Stimulated activated CD4-positive, alpha-beta T cell treated with anti-CD3 and anti-CD28 coated beads, Interleukin-1b, Interleukin-23, amount 100 ng/mL, for 48 hours (primary cell): ENCODE measurements around the gene WWTR1.

Experiments
- DNase-seq: peaks from one replicate; pipeline ENCODE4 v3.0.0-alpha.2; 2020

The WWTR1 gene

DNA sequence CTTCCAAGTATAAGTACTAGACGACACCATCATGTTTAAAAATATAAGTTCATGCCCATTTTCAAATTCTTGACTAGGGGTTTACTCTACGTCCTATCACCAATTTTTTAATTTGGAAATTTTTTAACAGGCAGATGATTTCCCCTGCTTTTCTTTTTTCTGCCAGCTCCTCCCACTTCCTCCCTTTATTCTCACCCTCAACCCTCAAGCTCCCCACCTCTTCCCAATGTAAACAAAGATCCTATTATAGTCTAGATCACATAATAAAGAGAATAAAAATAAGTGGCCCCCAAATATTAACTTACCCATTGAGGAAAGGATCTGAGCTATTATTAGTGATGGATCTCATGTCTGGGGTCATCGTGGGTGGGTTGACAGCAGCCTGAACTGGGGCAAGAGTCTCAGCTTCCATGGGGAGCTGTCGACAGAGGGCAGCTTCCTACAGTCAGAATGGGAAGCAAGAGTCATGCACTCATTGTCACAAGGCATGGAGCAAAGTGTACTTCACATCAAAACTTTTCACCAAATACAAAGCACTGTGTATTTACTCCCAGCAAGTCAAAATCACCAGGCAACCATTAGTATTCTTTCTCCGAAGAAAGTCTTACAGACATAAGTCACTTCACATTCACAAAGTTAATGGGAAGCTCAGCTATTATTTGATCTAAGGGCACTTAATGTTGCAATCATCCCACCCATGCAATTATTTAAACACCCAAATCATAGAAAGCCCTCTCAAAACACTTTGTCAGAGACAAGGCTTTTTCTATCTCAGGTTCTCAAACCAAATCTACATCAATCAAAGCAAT is 130.1 kb downstream of the WWTR1 start:
- no peak for DNase-seq

DNA sequence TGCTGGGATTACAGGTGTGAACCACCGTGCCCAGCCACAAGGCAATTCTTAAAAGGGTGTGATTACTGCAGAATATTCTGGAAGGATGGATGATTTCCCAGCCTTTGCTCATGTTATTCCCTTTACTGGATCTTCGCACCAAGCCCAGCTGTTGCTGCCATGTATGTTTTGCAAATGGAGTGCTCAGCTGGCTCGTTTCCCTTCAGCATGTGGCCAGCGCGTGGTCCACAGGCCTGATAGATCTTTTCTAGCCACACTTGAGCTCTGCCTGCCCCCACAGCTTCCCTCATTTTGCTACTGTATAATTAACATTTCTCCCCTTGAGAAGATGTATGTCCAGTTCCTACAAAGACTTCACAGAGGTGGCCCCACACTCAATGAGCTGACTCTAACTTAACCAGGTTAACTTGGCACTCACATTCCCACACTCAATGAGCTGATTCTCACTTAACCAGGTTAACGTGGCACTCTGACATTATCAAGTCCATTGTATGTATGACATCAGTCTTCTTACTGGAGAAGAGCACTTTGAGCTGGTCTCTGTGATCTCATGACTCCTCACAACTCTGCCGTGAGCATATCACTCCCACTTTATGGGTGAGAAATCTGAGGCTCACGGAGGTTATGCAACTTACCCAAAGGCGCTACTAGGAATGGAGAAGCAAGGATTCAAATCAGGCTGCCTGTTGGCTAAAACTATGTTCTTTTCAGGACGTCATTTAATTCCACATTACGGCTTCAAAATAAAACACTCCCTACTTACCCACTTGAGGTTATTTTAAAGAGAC is 134.1 kb downstream of the WWTR1 start:
- no peak for DNase-seq

DNA sequence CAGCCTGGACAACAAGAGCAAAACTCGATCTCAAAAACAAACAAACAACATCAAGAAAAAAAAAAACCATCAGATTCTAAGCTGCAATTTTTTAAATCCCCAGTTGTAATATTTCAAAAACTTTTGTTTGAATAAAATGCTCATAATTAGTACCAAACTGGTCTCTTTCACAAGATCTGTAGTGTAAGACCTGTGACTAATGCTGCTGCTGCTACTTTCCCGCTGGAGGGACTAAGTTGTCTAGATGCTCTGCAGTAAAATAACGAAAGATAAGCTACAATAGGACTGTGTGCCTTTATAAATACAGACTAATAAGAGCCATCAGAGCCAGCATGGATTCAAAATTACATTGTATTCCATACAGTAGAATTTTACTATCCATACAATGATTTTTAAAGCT is 137.9 kb downstream of the WWTR1 start:
- no peak for DNase-seq

DNA sequence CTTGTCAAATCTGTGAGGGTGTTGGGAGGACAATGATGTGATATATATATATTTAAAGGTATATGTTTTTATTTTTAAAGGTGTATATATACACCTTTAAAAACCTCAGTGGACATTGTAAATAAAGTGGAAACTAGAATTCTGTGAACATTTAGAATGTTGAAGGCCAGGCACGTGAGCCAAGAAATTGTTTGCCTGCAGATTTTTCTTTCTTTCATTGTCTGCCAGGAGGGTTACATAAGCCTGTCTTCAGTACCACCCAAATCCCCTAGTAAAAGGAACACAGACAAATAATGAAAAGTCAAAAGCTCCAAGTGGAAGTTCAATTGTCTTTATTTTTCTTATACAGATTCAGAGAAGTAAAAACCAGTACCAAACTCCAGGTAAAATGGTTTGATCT is 140.9 kb downstream of the WWTR1 start:
- no peak for DNase-seq

DNA sequence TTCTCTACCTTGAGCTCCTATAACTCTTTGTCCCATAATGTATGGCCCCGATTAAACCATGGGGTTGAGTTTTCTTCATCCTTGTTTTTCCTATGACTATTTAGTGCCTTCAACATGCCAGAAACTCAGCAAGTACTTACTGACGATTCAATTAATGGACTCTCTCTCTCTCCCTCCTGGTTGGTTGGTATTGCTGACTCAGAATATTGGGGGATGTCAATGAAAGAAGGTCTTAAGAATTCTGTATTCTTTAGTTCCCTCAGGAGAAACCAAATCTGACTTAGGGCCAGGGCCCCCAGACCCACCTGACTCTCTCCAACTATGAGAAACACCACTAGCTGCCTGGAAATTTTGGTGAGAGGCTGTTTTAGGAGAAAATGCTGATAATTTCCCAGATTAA is 142.6 kb downstream of the WWTR1 start:
- DNase-seq = no peak

DNA sequence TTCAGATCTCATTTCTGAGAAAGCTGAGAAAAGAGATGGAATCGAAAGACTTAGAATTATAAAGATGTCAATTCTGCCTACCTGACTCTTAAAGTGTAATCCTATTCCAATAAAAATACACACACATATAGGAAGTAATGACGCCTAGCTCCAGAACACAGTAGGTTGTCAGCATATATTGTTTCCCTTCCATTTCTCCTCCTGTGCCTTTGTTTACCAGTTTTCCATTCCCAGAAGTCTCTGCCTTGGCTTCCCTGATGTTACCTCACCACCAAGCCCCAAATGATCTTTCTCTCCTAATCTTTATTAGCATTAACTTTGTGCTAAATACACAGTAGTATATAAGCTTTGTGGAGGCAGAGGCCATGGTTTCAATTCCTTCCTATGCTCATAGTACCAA is 143.4 kb downstream of the WWTR1 start:
- DNase-seq = no peak

DNA sequence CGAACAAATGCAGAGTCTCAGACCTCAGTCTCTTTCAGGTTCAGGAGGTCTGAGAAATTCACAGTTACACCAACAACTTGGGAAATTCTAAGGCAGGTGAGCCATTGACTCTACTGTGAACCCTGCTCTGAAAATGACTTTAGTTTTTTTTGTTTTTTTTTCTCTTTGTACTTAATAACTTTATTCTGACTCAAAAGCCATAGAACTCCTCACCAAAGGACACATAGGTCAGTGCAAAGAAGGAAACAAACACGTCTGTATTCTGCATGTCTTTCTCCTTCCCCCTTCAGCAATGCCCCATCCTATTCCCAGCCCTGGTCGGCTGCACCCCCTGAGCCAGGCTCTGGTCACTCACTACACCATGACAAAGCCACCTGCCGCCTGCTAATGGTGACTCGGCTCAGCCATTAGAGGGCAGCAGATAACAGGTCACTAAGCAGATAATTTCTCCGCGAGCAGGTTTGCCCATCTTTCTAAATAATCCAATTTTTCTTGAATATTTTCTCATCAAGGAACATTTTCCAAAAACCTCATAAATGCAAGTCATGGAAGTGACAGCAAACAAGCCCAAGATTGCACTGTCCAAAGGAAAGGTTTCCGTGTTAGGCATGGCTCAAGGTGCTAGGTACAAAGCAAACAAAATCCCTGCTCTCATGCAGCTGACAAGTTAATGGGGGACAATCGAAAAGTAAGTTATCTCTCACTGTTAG is 145.6 kb downstream of the WWTR1 start:
- peak; percentile 19 for DNase-seq

DNA sequence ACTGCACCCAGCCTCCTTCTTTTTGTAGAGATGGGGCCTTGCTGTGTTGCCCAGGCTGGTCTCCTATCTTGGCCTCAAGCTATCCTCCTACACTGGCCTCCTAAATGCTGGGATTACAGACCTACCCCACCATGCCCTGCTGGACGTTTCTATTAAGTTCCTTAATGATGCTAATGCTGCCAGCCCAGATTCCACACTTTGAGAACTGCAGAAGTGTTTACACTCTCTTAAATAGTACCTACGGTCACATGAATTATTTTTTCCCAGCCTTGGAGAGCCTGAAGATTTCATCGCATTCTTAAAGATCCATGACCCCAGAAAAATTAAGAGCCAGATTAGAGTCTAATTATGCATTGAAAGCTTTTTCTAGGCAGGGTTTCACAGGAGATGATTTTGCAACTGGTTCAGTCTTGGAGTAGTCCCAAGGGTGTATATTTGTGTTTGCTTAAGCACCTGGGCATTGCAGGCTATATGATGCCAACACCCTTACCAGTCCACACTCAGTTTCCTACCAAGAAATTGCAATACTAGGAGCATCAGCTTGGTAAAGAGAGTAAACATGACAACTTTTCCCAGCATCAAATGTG is 146.7 kb downstream of the WWTR1 start:
- no peak for DNase-seq

DNA sequence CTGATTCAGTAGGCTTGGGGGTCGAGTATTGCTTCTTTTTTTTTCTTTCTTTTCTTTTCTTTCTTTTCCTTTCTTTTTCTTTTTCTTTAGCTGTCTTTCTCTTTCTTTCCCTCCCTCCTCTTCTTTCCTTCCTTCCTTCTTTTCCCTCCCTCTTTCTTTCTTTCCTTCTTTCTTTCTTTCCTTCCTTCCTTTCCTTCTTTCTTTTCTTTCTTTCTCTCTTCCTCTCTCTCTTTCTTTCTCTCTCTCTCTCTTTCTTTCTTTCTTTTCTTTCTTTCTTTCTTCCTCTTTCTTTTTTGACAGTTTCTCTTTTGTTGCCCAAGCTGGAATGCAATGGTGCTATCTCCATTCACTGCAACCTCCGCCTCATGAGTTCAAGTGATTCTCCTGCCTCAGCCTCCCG is 147.3 kb downstream of the WWTR1 start:
- DNase-seq = no peak

DNA sequence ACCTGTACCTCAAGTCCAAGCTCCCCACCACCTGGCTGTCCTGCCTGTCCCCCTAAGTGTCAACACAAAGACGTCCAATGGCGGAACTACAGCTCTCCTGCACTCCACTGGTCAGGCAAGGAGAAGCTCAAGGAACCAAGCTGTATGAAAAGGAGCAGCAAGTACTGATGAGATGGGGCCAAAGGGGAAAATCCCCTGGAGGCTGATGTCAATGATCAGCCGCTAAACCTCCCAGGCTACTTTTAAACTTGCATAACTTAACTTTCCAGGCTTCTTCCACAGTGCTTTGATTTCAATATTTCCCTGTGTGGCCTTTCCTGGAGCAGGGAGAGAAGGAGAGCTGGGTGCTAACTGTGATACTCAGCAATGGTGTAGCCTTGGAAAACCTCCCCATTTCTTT is 148.3 kb downstream of the WWTR1 start:
- no peak for DNase-seq

DNA sequence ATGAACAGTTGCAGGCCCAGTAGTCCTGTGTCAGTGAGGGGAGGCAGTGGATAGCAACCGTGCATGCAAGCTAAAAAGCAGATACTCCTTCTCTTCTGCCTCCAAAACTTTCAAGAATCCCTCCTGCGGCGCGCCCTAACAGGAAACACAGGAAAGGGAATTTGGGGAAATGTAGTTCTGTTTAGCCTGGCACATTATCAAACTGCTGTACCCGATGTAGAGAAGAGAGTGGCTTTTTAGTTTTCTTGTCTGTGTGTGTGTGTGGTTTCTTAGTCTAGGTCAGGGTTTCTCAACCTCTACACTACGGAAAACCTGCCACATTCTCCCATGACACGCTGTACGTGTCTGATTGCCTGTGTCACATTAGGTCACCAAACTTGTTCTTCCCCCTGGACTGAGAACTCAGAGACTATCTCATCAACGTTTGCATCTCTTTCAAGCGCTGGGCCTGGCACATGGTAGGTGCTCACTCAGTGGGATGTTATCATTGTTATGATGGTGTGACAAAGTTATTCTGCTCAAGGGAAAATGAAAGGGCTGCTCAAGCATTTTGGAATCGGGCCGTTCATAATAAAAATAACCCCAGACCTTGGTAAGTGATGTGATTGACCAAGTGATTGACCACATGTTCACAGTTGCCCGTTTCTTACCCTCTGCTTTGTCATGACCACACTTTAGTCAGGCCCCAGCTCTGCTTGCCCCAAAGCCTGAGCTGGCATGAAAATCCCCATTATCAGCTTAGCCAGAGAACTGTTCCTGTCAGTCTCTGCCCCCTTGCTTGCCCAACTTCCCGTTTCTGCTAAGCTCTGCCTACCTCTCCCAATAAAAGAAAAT is 150.1 kb downstream of the WWTR1 start:
- DNase-seq = no peak

DNA sequence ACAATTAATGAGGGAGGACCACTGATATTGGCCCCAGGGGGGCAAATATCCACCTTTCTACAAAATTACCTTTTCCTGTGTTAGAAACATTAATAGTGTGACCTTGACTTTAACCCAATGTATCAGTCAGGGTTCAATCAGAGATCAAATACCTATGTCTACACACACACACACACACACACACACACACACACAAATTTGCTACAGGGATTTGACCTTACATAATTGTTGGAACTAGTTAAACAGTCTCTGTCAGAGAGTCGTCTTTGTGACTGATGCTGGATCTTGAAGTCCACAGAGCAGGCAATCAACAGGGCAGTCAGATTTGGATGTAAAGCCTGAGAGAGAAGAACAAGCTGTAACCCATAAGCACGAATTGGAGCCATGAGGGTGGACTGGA is 150.9 kb downstream of the WWTR1 start:
- DNase-seq = no peak

DNA sequence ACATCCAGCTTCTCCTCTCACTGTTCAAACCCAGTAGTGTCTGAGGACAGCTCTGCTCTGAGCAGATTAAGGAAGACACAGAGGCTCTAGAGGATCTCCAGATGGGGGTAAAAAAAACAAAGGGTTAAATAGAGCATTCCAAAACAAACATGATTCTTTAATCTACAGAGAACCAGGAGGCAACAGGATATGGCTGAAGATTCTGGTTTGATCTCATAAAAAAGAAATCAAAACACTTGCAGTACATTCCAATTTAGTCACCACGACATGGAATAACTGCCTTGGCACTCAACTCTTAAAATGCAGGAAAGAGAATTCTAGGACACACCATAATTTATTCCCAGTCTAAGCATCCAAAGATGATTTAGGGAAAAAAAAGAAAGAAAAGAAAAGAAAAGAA is 151.3 kb downstream of the WWTR1 start:
- DNase-seq = no peak

DNA sequence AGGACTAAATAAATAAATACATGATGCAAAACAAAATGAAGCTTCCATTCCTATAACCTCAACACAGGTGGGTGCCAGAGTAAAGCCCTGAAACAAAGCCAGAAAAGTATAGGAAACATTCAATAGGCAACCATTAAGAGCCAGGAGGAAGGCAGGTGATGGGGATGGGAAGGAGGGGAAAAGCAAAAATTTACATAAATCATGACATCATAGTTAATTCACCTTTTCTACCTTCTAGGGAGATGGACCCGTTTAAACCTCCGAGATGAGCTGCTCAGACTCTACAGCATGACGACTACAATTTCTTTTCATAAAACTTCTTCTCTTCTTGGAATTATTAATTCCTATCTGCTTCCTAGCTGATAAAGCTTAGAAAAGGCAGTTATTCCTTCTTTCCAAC is 155.4 kb downstream of the WWTR1 start:
- no peak for DNase-seq

DNA sequence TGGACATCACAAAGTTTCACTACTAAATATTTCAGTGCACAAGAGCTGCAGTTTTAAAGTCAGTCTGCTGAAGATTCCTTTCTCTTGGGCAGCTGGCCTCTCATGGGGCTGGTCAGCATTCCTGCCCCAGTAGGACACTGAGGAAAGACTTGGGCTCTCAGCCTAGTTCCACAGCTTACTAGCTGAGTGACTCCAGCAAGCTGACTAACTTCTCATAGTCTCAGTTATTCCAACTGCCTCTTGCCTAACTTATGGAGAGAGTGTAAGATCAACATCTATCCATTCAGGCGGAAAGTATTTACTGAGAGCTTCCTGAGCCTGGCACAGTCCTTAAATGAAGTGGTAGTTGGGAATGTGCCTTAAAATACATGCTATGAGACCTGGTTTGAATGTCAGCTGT is 156.3 kb downstream of the WWTR1 start:
- DNase-seq = no peak

DNA sequence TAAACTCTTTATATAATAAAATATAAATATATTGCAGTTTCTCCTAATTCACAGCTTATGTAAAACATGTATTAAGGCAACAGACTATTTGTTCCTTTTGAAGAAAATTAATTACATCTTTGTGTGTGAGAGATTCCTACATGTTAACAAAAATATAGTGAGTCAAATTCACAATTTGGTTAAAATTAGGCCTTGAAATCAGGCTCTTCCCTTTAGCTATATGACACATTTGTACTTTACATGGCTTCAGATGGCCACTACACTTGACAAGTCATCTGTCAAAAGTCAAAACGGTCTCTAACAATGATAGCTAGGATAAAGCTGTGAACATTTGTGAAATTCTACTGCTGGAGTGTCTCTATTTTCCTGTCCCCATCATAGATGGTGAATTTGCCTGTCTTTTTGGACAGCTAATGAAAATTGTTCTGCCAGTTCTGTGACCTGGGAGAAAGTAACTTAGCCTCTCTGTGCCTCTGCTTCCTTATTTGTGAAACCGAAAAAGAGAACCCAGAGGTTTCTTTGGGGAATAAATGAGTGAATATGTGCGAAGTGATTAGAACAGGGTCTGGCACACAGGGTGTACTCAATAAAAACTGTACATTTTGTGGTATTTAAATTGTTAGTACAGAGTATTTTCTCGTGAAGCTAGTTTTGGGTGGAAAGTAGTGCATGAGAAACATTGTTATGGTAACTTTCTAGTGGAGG is 159.7 kb downstream of the WWTR1 start:
- no peak for DNase-seq

DNA sequence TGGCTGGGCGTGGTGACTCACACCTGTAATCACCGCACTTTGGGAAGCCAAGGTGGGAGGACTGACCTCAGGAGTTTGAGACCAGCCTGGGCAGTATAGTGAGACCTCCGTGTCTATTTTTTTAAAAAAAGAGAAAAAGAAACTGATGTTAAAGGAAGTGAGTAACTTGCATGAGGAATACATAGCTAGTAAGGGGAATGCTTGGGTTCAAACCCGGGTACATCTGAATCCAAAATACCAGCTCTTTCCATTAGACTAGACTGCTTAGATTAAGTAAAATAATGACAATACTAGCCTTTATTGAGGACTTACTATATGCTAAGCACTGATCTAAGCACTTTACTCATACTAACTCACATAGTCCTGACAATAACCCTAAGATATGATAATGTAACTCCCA is 160.9 kb downstream of the WWTR1 start:
- no peak for DNase-seq

DNA sequence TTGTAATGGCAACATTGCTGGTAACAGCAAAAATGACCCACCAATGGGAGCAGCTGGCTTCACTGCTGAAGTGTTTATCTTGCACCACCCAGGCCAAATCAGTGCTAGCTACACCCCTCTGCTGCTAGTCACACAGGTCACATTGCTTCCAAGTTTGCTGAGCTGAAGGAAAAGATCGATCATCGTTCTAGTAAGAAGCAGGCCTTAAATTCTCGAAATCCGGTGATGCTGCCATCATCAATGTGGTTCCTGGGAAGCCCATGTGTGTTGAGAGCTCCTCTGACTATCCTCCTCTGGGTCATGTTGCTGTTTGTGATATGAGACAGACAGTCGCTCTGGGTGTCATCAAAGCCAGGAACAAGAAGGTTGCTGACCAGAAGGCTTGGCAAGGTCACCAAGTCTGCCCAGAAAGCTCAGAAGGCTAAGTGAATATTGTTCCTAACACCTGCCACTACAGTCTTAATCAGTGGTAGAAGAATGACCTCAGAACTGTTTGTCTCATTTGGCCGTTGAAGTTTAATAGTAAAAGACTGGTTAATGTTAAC is 162.2 kb downstream of the WWTR1 start:
- DNase-seq = no peak

DNA sequence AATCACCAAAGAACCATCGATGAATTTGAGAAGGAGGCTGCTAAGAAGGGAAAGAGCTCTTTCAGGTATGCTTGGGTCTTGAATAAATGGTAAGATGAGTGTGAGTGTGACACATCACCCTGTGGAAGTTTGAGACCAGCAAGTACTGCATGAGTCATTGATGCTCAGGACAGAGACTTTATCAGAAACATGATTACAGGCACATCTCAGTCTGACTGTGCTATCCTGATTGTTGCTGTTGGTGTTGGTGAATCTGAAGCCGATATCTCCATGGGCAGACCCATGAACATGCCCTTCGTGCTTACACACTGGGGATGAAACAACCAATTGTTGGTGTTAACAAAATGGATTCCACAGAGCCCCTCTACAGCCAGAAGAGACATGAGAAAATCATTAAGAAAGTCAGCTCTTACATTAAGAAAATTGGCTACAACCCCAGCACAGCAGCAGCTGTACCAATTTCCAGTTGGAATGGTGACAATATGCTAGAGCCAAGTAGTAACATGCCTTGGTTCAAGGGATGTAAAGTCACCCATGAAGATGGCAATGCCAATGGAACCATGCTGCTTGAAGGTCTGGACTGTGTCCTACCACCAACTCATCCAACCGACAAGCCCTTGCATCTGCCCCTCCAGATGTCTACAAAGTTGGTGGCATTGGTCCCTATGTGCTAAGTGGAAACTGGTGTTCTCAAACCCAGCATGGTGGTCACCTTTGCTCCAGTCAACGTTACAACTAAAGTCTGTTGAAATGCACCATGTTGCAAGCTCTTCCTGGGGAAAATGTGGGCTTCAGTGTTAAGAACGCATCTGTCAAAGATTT is 162.9 kb downstream of the WWTR1 start:
- no peak for DNase-seq

DNA sequence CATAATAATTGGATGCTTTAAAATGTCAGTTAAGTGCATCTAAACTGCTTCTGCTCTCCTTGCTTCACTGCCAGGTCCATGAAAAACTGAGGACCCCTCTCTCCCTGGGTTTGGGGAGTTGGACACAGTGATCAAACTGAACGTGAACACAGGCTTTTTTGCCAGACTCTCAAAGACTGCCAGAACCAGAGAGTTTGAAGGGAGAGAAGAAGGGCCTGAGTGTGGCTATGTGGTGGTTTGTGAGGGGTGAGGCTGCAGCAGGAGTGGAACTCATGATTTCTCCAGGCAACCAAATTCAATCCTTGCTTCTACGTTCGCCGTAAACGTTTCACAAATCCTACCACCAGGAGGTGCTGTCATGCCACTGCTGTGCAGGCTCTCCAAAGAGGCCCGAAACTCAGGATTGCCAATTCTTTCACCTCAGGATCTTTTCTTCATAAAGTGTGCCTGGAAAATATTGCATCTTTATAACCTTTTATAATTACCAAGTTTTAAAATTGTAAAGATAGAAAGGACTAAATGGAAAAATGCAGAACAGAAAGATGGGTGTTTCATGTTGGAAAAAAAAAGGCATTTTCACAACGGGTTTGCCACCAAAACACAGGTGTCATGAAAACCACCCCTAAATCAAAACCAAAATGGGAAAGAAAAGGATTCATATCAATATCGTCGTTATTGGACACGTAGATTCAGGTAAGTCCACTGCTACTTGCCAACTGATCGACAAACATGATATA is 163.6 kb downstream of the WWTR1 start:
- DNase-seq = peak; percentile 34
